ENCODE data around the gene UPK3B.
A peak's percentile ranks its signal among the peaks of the same experiment; 100 is the strongest.
"Not testable (repeated sequence)": the region's sequence is repeated elsewhere in the genome, so short reads cannot be mapped to it uniquely, and the experiment has no call there.

The UPK3B gene

GRCh38 chr7:76514926-76515771, 4.8 kb downstream of the UPK3B start:
- no peak for DNase-seq

GRCh38 chr7:76515999-76516443, 5.7 kb downstream of the UPK3B start:
- DNase-seq: no peak

GRCh38 chr7:76516932-76517331, 6.6 kb downstream of the UPK3B start:
- DNase-seq: not testable (repeated sequence)

DNA sequence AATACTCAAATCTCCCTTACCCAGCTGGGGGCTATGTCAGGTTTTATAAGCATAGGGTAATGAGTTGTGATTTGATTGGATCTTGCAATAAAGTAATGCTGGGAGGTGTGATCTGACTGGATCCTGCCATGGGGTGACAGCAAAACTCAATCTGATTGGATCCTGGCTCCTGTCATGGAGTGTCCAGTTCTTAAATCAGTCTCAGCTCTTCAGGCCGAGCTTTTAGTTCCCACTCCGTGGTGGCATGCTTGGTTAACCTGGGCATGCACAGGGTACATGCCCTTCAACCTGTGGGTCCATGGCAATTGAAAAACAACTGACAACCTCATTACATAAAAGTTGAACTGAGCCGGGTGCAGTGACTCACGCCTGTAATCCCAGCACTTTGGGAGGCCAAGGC, 15.8 kb downstream of the UPK3B start:
- not testable (repeated sequence) for DNase-seq

GRCh38 chr7:76531643-76532042, 21.3 kb downstream of the UPK3B start:
- not testable (repeated sequence) for DNase-seq

DNA sequence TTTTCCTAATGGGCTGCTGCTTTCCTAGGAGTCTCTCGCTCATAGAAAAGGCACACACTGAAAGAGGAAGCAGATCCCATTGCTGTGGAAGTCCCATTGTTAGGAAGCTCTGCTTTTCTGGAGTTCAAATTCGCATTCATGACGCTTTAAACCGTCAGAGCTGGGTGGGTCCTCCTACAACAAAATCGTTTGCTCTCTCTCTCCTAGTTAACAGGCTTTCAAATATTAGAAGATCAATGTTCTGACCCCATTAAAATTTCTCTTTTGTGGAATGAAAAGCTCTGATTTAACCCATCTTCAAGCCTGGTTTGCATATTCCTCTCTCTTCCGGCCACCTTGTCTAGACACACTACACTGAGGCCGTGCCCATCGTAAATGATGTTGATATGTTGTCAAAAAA, 32.8 kb downstream of the UPK3B start, which contains the start of gene SPDYE16:
Gene SPDYE16, minus strand, starts transcription at position 101 of the 400 bp plus-strand sequence. CDS start 1,838 bp downstream, outside the sequence.
- not testable (repeated sequence) for DNase-seq

DNA sequence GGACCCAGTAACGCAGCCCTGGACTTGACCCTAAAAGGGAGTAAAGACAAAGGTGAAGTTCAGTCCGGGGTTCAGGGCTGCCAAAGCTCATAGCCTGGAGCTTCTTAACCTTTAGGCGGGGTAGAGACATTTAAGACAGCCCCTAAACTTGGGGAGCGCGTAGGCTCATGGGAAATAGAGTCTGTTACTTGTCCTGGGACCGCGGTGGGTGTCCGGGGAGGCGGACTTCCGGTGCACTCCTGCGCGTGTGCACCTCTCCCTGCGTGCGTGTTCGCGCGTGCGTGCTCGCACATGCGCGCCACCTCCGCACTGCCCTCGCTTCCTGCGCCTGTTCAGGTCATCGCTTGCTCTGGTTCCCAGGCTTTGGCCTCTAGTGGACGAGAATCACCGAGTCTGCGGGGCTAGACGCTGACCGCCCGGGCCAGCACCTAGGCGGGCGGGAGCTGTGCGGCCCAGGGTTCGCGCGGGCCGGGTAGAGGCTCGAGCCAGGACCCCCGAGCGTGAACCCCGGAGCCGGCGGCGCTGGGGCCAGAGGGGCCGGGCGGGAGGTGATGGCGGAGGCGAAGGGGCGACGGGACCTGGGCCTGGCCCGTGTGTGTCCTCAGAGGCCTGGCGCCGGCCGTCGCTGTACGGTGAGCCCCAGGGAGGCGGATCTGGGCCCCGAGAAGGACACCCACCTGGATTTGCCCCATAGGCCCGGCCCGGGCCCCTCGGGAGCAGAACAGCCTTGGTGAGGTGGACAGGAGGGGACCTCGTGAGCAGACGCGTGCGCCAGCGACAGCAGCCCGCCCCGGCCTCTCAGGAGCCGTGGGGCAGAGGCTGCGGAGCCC, 38.9 kb downstream of the UPK3B start:
- peak; percentile 66 to 78 for DNase-seq

DNA sequence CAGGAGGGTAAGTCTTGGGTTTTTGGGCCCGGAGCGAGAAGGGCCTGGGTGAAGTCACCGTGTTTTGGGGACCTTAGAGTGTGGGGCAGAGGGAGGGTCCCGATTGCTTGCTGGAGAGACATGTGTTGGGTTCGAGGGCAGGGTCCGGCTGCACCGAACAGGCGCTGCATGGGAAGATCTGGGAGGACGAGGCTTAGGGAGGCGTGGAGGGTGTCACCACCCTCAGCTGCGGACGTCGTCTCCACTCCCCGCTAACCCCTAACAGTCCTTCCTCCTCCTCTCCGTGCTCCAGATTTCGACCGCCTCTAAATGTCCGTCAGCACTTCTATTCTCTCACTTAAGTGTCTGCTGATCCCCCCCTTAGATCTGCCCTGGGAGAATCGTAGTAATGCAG, 39.5 kb downstream of the UPK3B start:
- not testable (repeated sequence) for DNase-seq

DNA sequence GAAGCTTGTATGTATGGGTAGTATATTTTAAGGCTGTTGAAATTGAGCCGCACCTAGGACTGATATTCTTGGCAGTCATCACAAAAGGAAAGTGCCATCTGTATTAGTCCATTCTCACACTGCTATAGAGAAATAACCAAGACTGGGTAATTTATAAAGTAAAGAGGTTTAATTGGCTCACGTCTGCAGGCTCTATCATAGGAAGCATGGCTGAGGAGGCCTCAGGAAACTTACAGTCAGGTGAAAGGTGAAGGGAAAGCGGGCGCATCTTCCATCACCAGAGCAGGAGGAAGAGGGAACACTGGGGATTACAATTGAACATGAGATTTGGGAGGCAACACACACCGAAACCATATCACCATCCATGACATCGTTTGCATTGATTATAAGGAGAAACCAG, 41.6 kb downstream of the UPK3B start:
- not testable (repeated sequence) for DNase-seq

DNA sequence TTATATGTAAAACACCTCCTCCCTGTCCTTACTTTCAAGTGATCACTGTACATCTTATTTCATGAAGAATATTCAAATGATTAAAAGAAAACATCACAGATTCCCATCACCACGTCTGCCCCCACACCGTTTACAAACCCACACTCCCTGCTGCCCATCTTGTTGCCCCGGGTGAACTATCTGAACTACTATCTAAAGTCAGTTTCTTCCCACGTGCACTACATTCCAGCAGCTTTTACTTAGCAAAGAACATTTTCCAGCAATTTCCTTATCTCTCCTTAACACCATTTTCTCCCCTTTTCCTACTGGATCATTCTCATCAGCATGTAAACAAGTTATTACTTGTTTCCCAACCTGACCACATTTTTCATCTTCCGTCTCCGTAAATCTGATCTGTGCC, 49.3 kb downstream of the UPK3B start:
- not testable (repeated sequence) for DNase-seq

GRCh38 chr7:76560157-76560556, 49.8 kb downstream of the UPK3B start:
- not testable (repeated sequence) for DNase-seq

DNA sequence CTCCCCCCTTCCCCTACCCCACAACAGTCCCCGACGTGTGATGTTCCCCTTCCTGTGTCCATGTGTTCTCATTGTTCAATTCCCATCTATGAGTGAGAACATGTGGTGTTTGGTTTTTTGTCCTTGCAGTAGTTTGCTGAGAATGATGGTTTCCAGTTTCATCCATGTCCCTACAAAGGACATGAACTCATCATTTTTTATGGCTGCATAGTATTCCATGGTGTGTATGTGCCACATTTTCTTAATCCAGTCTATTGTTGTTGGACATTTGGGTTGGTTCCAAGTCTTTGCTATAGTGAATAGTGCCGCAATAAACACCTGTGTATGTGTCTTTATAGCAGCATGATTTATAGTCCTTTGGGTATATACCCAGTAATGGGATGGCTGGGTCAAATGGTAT, 51.0 kb downstream of the UPK3B start:
- not testable (repeated sequence) for DNase-seq

- not testable (repeated sequence) for DNase-seq
Measured at GRCh38 chr7:76565001-76565400, 54.6 kb downstream of the UPK3B start.

Data from NCI-H1930 (cell line).